OCI-LY1 (cell line): ENCODE data around the gene ZFYVE27.

ENCODE experiments used
- H2AFZ ChIP-seq: fragments of 200-600 bp; sonication (generic), shearing (Covaris generic); 2 replicates; pipeline ENCODE4 v1.6.0; 2014; ENCODE audit warnings: antibody characterized with exemption, mild to moderate bottlenecking, low read length
- H3F3A ChIP-seq: fragments of 200-600 bp; sonication (generic), shearing (Covaris generic); 2 replicates; pipeline ENCODE4 v1.6.0; 2014; ENCODE audit warnings: mild to moderate bottlenecking, antibody characterized with exemption, low read length, moderate library complexity; ENCODE audit not compliant: insufficient read depth
- H3K27ac ChIP-seq: fragments of 200-600 bp; sonication (generic); 2 replicates; pipeline ENCODE4 v1.5.1; 2014; ENCODE audit warnings: low read length, mixed run types, mild to moderate bottlenecking, low read depth; ENCODE audit not compliant: poor library complexity, severe bottlenecking
- H3K27me3 ChIP-seq: fragments of 200-600 bp; sonication (generic); 2 replicates; pipeline ENCODE4 v1.6.0; 2014; ENCODE audit warnings: antibody characterized with exemption, mild to moderate bottlenecking, low read length, moderate library complexity; ENCODE audit not compliant: insufficient read depth
- H3K36me3 ChIP-seq: fragments of 200-600 bp; sonication (generic); 2 replicates; pipeline ENCODE4 v1.6.1; 2014; ENCODE audit warnings: mild to moderate bottlenecking, antibody characterized with exemption, low read length, moderate library complexity, mixed read lengths; ENCODE audit not compliant: insufficient read depth
- H3K4me1 ChIP-seq: fragments of 200-600 bp; sonication (generic); 2 replicates; pipeline ENCODE4 v1.5.1; 2014; ENCODE audit warnings: mild to moderate bottlenecking, low read length, moderate library complexity; ENCODE audit not compliant: insufficient read depth, severe bottlenecking
- H3K4me2 ChIP-seq: fragments of 200-600 bp; sonication (generic), shearing (Covaris generic); 2 replicates; pipeline ENCODE4 v1.6.1; 2014; ENCODE audit warnings: low read length
- H3K4me3 ChIP-seq: fragments of 200-600 bp; sonication (generic); 2 replicates; pipeline ENCODE4 v1.5.1; 2014; ENCODE audit warnings: low read length, low read depth, mild to moderate bottlenecking, mixed read lengths; ENCODE audit not compliant: poor library complexity, severe bottlenecking
- H3K79me2 ChIP-seq: fragments of 200-600 bp; shearing (Covaris generic); 2 replicates; pipeline ENCODE4 v1.6.1; 2016; ENCODE audit warnings: mixed run types, low read length, mixed read lengths; ENCODE audit not compliant: insufficient read depth
- H3K9ac ChIP-seq: fragments of 200-600 bp; sonication (generic), shearing (Covaris generic); 2 replicates; pipeline ENCODE4 v1.6.1; 2014; ENCODE audit warnings: mild to moderate bottlenecking, low read length, mixed read lengths
- H3K9me2 ChIP-seq: fragments of 200-600 bp; sonication (generic), shearing (Covaris generic); 2 replicates; pipeline ENCODE4 v1.6.1; 2014; ENCODE audit warnings: low read depth, mild to moderate bottlenecking, low read length, mixed read lengths
- H3K9me3 ChIP-seq: fragments of 200-600 bp; shearing (Covaris generic); 2 replicates; pipeline ENCODE4 v1.6.1; 2014; ENCODE audit warnings: low read length, mixed read lengths
- H4K20me1 ChIP-seq: fragments of 200-600 bp; sonication (generic), shearing (Covaris generic); 2 replicates; pipeline ENCODE4 v1.6.0; 2016; ENCODE audit warnings: mild to moderate bottlenecking, low read length; ENCODE audit not compliant: insufficient read depth
- CTCF ChIP-seq: fragments of 200-600 bp; sonication (generic), shearing (Covaris generic); IDR thresholded peaks from 2 replicates; pipeline ENCODE4 v1.5.1; 2017; ENCODE audit warnings: mild to moderate bottlenecking, antibody characterized with exemption, low read length, moderate library complexity, mixed read lengths
- EZH2 ChIP-seq: fragments of 200-600 bp; sonication (generic), shearing (Covaris generic); IDR thresholded peaks from 2 replicates; pipeline ENCODE4 v1.8.0; 2017; ENCODE audit warnings: borderline replicate concordance, mixed run types, mild to moderate bottlenecking, antibody characterized with exemption, low read length, moderate library complexity, mixed read lengths

The ZFYVE27 gene

GRCh38 chr10:97805096-97805884 is 68.4 kb downstream of the ZFYVE27 start:
- Histone ChIP-seq H3K27ac (no peak overlapping the region), H3K9ac (no peak overlapping the region), H3K36me3 (no peaks in the 10 kb centered on the region), H3F3A (no peaks in the 10 kb centered on the region), H3K4me1 (no peaks in the 10 kb centered on the region), H3K9me3 (no peaks in the 10 kb centered on the region), H2AFZ (no peak overlapping the region), H3K27me3 (no peaks in the 10 kb centered on the region), H3K4me3 (no peak overlapping the region), H3K79me2 (no peaks in the 10 kb centered on the region), H4K20me1 (no peaks in the 10 kb centered on the region), H3K9me2 (no peaks in the 10 kb centered on the region), H3K4me2 (no peak overlapping the region)
- TF ChIP-seq EZH2 (no peak), CTCF (no peak)

- TF ChIP-seq CTCF (no peak), EZH2 (no peak)
Observed at GRCh38 chr10:97805949-97806348, 69.0 kb downstream of the ZFYVE27 start.

GRCh38 chr10:97810446-97810845 is 73.5 kb downstream of the ZFYVE27 start:
- Histone ChIP-seq H3K4me3 (no peak overlapping the region), H3F3A (no peaks in the 10 kb centered on the region), H3K36me3 (no peaks in the 10 kb centered on the region), H3K27ac (no peak overlapping the region), H3K9me2 (no peaks in the 10 kb centered on the region), H3K9ac (no peak overlapping the region), H3K79me2 (no peaks in the 10 kb centered on the region), H3K4me2 (no peak overlapping the region), H4K20me1 (no peaks in the 10 kb centered on the region), H3K27me3 (no peaks in the 10 kb centered on the region), H2AFZ (no peak overlapping the region), H3K4me1 (no peaks in the 10 kb centered on the region), H3K9me3 (no peaks in the 10 kb centered on the region)
- no peak for TF ChIP-seq EZH2
- TF ChIP-seq CTCF = no peak

More at GRCh38 chr10:97805949-97806348, 69.0 kb downstream of the ZFYVE27 start:
- H2AFZ ChIP-seq = no peak overlapping the region
- H3K9ac ChIP-seq = no peak overlapping the region
- H3K4me3 ChIP-seq = no peak overlapping the region
- H3K4me2 ChIP-seq = no peak overlapping the region
- no peaks in the 10 kb centered on the region for H3K9me2 ChIP-seq
- H3K27ac ChIP-seq = no peak overlapping the region
- H3K27me3 ChIP-seq = no peaks in the 10 kb centered on the region
- no peaks in the 10 kb centered on the region for H3K4me1 ChIP-seq
- no peaks in the 10 kb centered on the region for H3K36me3 ChIP-seq
- H3K79me2 ChIP-seq = no peaks in the 10 kb centered on the region
- no peaks in the 10 kb centered on the region for H4K20me1 ChIP-seq
- H3K9me3 ChIP-seq = no peaks in the 10 kb centered on the region
- no peaks in the 10 kb centered on the region for H3F3A ChIP-seq
